ENCODE measurements around the gene ZMYM4.

DNA sequence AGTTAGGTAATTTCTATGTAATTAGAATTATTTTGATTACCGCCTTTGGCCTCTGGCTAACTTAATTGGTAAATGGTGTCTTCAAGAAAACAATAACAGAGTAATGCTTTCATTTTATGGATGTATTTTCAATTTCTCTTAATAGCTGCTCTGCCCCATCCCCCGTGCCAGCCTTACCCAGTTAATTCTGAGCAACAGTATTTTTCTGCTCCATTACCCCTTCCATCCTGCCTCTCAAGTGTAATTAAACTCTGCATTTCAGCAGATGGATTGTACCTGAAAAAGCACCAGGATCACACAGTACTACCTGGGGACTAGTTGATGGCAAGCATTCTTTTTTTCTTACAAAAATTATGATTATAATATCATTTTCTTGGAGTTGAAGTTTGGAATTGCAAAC lies 184.5 kb downstream of the ZMYM4 start:
- TF ChIP-seq, protein P1, sequence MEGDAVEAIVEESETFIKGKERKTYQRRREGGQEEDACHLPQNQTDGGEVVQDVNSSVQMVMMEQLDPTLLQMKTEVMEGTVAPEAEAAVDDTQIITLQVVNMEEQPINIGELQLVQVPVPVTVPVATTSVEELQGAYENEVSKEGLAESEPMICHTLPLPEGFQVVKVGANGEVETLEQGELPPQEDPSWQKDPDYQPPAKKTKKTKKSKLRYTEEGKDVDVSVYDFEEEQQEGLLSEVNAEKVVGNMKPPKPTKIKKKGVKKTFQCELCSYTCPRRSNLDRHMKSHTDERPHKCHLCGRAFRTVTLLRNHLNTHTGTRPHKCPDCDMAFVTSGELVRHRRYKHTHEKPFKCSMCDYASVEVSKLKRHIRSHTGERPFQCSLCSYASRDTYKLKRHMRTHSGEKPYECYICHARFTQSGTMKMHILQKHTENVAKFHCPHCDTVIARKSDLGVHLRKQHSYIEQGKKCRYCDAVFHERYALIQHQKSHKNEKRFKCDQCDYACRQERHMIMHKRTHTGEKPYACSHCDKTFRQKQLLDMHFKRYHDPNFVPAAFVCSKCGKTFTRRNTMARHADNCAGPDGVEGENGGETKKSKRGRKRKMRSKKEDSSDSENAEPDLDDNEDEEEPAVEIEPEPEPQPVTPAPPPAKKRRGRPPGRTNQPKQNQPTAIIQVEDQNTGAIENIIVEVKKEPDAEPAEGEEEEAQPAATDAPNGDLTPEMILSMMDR (optimal IDR thresholded peaks at IDR 0.05 in 1 of 3, IDR thresholded peaks at IDR 0.05 in 1 of 3, conservative IDR thresholded peaks at IDR 0.05 in 1 of 3; ENCODE audit: extremely low read depth in 1 of 3, insufficient read depth in 2 of 3, low read length in 3 of 3): no peak
- no peak for TF ChIP-seq EZH2 (IDR thresholded peaks at IDR 0.05; ENCODE audit: low read length)
